ENCODE measurements around the gene PIGL.

GRCh38 chr17:16277163-16277562 lies 60.2 kb downstream of the PIGL start:
- TF ChIP-seq POLR2A (IDR thresholded peaks at IDR 0.05) (no peak), CTCF (IDR thresholded peaks at IDR 0.05) (no peak)
